ELR (cell line): Measurements from ENCODE around the gene KCNQ4.

ENCODE experiments used
- DNase-seq: peaks from one replicate; pipeline ENCODE4 v3.0.0-alpha.2; 2015; ENCODE audit warnings: low read depth

Gene KCNQ4

GRCh38 chr1:40795811-40796586, 12.4 kb downstream of the KCNQ4 start:
- DNase-seq = no peak

DNA sequence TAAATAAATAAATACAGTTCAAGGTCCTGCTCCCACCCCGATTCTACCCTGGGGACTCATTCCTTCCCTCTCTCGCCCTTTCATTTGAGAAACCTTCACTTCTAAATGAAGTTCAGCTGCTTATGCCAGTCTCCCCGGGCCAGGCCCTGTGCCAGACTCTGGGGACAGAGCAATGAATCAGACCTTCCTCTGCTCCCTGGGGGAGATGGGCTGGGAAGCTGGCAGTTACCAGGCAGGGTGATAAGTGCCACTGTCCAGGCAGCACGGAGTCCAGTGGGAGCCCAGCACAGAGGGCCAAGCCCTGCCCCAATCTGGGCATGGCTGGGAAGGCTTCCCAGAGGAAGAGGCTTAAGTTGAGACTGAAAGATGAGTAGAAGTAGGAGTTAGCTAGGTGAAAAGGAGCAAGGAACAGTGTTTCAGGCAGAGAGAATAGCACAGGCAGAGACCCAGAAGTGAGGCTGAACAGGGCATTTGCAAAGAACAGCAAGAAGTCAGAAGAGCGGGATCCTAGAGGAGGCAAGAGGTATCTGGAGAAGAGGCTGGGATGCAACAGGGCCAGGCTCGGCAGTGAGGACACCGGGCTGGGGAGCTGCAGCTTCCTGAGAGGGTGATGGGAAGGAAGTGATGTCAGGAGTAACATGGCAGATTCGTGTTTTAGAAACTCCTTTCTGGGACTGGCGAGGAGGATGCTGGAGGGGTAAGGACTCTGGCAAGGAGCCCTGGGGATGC, 13.5 kb downstream of the KCNQ4 start:
- no peak for DNase-seq

- DNase-seq = no peak
Measured at GRCh38 chr1:40797668-40798010, 14.1 kb downstream of the KCNQ4 start.

DNA sequence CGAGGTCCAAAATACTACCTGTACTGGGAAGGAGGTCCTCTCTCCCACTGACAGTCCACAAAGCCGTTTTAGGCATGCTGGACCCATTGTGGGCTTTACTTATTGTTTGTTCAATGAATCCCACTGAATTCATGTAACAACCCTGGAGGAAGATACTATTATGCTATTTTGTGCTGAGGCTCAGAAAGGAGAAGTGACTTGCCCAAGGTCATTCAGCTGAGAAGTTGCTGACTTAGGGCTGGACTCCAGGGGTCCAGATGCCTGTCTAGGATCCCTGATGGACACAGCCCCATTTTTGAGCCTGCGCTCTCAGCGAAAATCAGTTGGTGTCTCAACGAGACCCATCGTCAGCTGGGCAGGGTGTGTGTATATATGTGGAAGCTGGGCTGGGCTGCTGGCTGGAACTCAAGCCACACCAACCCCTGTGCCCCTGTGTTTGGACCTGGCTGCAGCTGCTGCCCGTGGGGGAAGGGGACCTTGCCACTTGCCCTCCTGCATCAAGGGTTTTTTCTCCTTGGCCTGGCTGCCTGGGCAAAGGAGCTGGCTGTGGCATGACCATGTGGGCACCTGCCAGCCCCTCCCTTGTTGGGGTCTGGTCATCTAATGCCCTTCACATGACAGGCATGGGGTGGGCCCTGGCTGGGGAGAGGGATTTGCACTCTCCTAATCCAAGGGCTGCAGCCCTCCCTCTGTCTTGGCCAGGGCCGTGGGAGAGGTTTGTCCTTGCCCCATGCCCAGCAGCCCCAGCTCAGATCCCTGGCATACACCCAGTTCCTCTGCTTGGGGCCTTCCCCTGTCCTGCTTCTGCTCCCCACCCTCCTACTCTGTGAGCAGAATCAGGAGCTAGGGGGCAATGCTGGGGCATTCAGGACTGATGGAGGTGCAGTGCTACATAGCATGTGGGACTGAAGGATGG, 15.0 kb downstream of the KCNQ4 start:
- DNase-seq = no peak

DNA sequence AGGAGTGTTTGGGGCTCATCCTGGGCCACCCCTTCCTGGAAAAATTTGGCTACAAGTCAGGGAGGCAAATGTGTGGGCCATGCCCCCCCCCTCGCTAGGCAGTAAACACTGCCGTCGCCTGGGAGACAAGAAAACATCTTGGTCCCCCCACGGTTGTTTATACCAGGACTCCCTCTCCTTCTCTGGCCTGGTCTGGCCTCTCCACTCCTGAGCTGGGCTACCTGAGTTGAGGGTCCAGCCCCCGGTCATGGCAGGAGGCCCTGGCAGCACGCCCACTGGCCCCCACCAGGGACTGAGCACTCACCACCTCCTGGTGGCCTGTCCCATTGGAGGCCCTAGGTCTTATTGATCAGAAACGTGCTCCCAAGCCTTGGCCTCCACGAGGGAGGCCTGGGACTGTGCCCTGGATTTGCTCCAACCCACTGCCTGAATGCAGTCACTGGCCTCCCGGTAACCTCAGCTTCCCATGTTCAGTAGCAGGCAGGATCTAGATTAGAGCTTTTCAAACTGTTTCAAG, 15.8 kb downstream of the KCNQ4 start:
- DNase-seq = no peak

GRCh38 chr1:40801742-40802077, 18.1 kb downstream of the KCNQ4 start:
- DNase-seq = no peak

- DNase-seq = peak; percentile 79
Measured at GRCh38 chr1:40802078-40802741, 18.6 kb downstream of the KCNQ4 start.

GRCh38 chr1:40802742-40803113, 19.1 kb downstream of the KCNQ4 start:
- no peak for DNase-seq

- no peak for DNase-seq
Measured at GRCh38 chr1:40803447-40803846, 19.9 kb downstream of the KCNQ4 start.

DNA sequence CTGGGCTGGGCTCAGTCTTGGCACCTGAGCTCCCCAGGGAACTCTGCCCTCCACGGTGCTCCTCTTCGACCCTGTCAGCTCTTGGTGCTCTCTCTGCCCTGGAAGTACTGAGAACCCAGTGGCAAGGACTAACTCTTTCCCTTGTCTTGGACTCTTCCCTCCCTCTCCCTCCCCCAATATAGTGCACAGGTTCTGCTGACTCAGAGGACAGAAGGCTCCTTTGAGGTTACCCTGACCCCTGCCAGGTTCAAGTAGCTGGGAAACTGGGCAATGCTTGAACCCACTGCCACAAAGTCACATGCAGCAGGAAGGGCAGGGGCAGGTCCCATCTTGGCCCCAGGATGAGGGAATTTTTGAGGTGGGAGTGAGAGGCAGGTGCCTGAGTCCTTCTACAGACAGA, 20.3 kb downstream of the KCNQ4 start:
- no peak for DNase-seq

GRCh38 chr1:40806240-40806639, 22.7 kb downstream of the KCNQ4 start:
- no peak for DNase-seq

DNA sequence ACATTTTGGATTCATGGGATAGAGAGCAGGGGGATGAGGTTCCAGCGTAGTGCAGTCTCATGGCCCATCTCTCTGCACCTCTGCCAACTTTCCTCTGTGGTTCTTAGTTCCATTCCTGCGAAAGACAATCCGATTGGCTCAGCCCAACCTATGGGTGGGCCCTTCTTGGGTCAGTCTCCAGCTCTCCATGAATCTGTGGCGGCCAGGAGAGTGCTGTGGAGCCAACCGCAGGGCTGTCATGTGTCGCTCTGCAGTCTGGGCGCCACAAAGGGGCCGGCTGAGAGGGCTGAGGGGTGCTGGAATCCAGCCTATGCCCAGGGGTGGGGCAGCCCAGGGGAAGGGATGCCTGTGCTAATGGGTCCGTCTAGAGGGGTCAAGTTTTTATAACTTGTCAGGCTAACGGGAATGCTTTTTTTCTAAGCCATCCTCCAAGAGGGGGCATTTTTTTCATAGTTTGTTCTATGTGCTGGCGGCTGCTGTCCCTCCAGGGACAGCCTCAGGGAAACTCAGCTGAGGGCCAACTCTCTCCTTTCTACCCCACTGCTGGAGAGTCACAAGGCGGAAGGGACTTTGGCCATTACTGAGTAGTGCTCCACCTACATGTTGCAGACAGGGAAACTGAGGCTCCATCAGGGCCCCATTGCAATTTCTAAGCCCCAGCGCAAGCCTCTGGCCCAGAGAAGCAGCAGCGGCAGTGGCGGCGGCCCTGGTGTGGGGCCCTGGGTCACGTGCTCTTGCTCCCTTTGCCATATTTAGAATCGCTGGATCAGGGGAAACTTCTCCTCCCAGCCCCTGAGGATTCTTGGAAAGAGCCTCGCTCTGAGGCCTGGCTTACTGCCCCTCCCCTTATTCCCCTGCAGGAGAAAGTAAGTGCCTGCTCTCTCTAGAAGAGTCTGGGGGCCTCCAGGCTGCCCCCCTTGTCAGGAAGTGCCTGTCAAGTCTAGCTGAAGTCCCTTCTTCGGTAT, 23.4 kb downstream of the KCNQ4 start:
- no peak for DNase-seq

GRCh38 chr1:40808002-40808401, 24.4 kb downstream of the KCNQ4 start:
- DNase-seq = no peak

DNA sequence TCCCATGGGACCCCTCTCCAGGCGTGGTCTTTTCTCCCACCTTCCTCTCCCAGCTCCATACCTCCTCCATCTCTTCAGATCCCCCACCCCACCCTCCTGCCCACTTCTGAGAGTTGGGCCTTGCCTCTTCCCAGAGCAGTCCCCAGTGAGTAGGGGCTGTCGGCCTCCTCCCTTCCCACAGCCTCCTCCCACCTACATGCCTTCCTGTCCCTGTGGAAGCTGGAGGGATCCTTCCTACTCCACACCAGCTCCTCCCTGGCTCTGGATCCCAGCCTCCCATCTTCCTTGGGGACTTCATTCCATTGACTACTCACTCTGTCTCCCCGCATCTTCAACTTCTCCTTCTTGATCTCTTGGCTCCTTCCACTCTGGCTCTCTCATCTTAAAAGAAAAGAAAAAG, 24.9 kb downstream of the KCNQ4 start:
- no peak for DNase-seq

DNA sequence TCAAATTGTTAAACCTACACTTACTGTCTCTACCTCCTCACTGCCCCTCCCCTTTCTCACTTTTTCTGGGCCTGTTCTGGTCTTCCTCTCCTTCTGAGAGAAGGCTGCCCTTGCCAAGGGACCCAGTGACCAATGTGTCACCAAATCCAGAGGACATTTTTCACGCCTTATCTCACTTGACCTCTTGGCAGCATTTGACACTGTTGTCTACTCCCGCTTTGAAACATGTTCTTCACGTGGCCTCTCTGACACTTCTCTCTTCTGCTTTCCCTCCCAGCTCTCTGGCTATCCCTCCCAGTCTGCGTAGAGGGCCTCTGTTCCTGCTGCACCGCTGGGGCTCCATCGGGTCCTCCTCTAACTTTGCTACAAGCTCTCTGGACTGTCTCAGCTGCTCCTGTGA, 25.3 kb downstream of the KCNQ4 start:
- no peak for DNase-seq

DNA sequence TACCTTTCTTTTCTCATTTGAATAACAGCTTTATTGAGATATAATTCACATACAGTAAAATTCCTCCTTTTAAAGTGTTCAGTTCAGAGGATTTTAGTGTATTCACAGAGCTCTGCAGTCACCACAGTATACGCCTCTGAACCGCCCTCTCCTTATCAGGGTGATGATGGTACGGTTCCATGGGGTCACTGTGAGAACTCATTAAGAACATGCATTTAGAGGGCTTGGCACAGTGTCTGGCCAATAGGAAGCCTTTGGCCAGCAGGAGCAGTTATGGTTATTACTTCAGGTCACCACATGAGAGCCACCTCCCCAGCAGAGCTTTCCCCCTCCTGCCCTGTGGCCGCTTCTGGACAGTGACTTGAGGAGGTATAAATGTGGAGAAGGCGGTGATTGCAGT, 27.3 kb downstream of the KCNQ4 start:
- no peak for DNase-seq

DNA sequence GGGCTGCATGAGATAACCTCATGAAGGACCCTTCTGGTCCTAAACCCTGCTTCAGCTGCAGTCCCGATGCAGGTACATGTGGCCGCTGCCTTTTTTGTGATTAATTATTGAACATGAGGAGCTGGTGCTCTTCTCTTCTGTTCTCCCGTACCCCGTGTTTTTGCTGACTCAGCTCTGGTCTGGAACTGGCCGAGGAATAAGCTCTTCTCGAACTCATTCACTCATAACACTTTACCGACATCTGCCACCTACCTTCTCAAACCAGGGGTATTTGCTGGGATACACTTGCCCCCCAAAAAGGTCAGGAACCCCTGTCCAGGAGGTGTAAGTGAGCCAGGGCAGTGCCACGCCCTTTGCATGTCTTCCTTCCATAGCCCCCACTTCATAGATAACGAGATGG, 31.8 kb downstream of the KCNQ4 start:
- no peak for DNase-seq

DNA sequence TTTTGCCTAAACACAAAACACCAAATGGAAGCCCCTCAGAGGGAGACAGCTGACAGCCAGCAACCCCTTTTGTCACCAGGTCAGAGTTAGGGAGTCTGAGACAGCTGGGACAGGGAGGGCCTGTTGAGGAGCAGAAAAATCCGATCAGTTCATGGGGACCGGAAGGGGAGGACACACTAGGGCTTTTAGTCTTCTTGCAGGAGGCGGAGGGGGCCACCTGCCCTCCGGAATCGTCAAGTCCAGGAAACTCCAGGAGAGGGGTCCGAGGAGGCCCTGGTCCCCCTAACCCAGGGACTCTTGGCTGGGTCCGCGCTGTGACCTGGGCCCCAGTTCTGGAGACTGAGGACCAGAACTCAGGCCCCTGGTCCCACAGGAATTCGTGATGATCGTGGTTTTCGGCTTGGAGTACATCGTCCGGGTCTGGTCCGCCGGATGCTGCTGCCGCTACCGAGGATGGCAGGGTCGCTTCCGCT, 34.2 kb downstream of the KCNQ4 start:
- DNase-seq = no peak

- peak; percentile 49 for DNase-seq
Measured at GRCh38 chr1:40818264-40818961, 34.8 kb downstream of the KCNQ4 start.

- no peak for DNase-seq
Measured at GRCh38 chr1:40819101-40819500, 35.5 kb downstream of the KCNQ4 start.
